Right hindlimb (tissue), 1 donor: ENCODE data around the gene DDI2.
"Not testable (repeated sequence)": the region's sequence is repeated elsewhere in the genome, so short reads cannot be mapped to it uniquely, and the experiment has no call there.

Source experiments
- DNase-seq: peaks from one replicate; pipeline ENCODE4 v3.0.0-alpha.2; 2018

DDI2 gene

DNA sequence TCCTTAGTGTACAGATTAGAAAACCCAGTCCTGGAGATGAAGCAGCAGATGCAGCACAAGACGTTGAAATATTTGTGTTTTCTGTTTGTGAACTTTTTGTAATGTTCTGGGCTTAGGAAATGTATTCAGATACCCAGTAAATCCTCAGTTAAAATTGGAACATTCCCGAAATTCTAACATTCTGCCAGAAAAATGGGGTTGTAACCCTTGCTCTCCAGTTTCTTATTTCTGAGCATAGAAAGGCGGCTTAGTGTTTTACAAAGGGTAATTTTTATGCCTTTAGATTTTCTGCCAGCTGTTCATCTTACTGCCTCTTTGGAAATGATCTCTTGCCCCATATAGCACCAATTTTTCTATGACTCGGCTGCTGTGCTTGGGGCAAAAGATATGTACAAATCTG is 20.6 kb downstream of the DDI2 start:
- DNase-seq = no peak

DNA sequence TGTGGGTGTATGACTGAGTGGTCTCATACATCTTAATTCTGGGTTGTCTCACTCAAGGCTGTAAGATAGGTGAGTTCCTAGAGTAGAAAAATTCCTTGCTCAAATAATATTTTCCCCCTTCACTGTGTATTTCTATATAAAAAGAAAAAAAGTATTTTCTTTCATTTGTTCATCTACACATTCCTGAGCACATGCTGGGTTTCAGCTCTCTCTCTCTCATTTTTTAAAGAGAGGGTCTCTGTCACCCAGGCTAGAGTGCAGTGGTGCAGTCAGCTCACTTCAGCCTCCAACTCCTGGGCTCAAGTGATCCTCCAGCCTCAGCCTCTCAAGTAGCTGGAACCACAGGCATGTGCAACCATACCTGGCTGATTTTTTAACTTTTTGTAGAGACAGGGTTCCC is 22.0 kb downstream of the DDI2 start:
- no peak for DNase-seq

DNA sequence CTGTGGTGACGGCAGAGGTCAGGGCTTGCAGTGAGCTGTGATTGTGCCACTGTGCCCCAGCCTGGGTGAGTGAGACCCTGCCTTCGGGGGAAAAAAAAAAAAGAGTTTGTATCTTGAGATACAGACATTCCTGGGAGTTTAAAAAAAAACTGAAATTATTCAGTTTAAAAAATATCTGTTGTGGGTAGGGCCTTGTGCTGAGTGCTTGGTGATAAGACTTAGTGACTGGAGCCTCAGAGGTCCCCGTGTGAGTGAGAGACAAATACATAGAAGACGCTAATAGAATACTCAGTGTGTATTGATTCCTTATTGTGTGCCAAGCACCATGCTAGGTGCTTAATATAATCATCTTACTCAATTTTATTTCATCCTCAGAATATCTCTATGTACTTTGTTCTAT is 22.7 kb downstream of the DDI2 start:
- DNase-seq = no peak

DNA sequence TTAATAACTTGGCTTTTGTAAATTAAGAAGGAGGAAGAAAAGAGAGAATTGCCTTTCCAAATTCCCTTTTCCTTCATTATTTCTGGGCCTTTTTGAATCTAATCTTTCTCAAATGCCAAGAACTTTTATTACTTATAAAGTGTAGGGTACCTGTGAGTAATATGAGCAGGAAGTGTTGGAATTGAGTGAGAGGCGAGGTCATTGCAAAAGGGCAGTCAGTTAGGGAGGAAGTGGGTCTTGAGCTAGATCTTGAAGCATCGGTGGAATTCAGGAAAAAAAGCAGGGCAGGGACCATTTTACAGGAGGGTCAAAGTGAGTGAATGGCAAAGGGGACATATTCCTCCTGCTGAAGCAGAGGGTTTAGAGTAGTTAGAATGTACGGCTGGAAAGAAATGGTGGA is 23.4 kb downstream of the DDI2 start:
- no peak for DNase-seq

DNA sequence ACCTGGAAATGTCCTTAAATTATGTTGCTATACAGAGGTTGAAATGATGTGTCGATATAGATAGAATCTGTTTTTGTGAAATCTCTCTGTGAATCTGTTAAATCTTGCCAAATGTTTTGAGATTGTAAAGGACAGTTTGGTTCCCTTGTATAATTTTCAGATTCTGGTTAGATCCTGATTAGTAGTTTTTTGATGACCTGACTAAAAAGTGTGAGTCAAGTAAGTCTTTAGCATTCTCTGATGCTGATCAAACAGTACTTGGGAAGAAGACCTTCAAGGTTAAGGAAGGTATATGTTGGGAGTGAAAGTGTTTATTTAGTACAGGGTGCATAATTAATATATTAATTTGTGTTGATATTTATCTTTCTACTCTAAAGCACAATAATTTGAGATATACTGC is 32.7 kb downstream of the DDI2 start:
- no peak for DNase-seq

DNA sequence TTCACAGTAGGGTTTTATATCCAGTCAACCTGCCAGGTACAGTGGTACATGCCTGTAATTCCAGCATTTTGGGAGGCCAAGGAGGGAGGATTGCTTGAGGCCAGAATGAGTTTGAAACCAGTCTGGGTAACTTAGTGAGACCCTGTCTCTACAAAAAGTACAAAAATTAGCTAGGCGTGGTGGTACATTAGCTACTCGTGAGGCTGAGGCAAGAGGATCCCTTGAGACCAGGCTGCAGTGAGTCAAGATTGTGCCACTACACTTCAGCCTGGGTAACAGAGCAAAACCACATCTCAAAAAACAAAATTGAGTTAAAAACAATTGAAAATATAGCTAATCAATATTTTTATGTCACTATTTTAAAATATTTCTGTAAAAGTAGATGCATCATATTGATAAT is 33.2 kb downstream of the DDI2 start:
- DNase-seq = no peak

DNA sequence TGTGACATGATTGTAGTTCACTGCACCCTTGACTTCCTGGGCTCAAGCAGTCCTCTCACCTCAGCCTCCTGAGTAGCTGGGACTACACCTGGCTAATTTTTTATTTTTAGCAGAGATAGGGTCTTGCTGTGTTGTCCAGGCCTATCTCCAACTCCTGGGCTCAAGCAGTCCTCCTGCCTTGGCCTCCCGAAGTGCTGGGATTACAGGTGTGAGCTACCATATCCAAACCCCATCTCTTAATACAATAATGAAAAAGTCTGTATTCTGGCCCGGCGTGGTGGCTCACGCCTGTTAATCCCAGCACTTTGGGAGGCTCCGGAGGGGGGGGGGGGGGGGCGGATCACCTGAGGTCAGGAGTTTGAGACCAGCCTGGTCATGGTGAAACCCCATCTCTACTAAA is 34.9 kb downstream of the DDI2 start:
- not testable (repeated sequence) for DNase-seq

DNA sequence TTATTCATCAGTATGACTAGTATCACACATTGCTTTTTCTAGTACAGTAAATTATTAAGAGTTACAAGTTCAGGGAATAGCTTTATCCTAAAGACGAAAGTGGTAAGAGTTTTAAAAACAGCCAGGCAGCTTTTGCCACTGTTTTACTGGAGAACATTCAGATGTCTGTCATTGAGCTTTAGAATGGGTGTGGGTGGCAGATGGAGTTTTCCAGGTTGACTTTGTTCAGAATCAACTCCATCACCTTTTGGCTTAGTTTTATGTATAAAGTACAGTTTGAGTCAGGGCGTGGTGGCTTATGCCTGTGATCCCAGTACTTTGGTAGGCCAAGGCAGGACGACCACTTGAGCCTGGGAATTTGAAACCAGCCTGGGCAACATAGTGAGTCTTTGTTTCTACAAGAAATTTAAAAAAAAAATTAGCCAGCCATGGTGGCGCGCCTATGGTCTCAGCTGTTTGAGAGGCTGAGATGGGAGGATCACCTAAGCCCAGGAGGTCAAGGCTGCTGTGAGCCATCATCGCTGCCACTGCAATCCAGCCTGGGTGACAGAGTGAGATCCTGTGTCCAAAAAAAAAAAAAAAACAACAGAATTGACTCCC is 36.9 kb downstream of the DDI2 start:
- DNase-seq = no peak

DNA sequence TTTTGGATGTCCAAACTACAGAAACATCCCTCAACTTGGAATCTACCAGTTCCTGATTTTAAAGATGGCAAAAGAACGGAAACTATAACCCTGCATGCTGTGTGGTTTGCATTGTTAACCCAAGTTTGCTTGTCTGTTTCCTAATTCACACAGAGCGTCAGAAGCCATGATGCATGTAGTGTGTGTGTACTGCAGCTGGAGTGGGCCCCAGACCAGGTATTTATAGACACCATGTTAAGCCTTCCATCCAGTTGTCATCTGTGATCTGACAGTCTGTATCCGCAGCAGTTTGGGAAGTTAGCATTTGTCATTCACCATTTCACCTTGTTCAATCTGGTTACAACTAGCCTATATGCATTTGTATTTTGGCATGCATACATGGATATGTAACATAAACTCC is 39.2 kb downstream of the DDI2 start:
- DNase-seq = no peak

DNA sequence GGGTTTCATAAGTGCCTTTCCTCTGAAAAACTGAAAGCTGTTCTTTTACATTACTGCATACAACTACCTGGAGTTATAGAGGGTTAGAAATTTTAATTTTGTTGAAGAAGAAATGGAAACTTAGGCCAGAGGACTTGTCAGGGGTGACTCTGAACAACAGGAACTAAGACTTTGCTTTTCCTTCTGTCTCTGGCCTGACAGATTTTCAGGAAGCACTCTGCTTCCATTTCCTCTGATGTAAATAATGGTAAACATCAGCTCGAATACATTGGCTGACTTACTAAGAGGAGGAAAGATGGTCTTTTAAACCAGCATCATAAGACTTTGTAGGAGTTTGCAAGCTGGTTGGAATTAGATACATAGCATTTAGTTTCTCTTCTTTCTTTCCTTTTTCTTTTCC is 39.8 kb downstream of the DDI2 start:
- DNase-seq = no peak

DNA sequence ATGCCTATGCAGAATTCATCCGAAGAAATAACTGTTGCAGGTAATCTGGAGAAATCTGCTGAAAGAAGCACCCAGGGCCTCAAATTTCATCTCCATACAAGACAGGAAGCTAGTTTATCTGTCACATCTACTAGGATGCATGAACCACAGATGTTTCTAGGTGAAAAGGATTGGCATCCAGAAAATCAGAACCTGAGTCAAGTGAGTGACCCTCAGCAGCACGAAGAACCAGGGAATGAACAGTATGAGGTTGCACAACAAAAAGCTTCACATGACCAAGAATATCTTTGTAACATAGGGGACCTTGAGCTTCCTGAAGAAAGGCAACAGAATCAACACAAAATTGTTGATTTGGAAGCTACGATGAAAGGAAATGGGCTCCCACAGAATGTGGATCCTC is 42.9 kb downstream of the DDI2 start:
- DNase-seq = no peak

DNA sequence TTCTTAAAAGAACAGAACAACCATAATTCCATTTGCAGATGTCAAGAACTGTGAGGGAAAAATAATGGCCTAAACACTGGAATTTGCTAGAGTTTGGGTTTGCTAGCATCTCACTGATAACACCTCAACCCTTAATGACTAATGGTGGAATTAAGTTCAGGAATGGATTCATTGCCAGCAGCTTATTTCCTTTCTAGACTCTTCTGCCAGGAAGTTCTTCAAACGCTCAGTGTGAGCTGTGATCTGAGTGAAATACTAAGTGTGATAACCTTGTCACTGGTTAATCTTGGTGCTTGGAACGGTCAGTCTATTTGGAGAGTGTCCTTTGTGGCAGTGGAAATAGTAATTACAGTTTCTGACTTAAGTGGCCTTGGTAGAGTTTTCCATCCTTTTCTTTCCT is 45.2 kb downstream of the DDI2 start:
- no peak for DNase-seq

DNA sequence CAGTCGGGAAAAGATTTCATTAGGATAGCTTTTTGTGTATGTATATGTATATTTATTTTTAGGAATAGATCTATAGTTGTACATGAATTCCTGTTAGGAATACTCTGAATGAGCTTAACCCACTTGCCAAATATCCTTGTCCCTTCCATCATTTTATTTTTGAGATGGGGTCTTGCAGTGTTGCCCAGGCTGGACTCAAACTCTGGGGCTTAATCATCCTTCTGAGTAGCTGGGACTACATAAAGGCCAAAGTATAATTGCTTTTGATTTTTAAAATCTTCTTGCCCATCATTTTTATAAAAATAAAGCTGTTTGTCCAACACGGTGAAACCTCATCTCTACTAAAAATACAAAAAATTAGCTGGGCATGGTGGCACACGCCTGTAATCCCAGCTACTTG is 46.7 kb downstream of the DDI2 start:
- DNase-seq = no peak

DNA sequence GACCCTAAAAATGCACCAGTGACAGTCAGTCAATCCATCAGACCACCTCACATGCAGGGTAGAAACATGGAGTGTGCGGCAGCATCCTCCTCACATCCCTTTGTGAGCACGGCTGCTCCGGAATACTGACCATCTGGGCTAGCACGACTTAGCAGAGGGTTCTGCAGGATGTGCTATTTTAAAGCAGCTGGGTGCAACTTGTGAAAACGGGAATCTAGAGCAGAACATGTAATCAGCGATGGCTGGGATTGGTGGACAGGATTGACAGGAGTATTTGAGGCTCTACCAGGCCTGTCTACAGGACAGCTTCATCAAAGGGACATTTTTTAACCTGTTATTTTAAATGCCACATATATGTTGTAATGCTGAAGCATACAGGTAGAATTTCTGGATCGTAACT is 50.1 kb downstream of the DDI2 start:
- DNase-seq = no peak

DNA sequence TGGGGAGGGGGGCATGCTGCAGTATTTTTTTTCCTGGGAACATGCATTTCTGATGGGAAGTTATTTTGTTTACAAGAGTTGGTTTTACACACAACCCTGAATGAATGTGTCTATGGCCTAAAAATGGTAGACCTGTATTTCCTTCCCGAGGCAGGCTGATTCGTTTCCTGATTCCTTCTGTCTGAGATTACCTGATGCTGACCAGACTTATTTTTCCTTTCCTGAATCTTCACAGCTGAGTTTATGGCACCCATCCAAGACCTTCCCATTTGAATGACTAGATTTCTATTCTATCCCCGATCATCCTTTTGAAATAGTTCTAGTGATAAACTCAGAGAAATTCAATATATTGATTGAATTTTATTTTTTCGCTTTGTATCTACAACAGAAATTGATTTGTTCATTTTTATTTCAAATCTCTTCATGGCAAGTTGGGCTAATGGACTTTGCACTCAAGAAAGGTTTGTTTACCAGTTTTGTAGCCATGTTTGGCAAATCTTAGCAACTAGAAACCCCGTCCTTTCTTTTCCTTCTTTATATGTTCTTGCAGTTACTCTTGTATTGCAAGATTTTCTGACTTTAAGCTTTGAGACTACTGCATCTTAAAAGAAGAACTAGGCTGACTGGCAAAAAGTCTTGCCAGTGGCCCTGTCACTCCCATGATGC is 51.0 kb downstream of the DDI2 start:
- no peak for DNase-seq

DNA sequence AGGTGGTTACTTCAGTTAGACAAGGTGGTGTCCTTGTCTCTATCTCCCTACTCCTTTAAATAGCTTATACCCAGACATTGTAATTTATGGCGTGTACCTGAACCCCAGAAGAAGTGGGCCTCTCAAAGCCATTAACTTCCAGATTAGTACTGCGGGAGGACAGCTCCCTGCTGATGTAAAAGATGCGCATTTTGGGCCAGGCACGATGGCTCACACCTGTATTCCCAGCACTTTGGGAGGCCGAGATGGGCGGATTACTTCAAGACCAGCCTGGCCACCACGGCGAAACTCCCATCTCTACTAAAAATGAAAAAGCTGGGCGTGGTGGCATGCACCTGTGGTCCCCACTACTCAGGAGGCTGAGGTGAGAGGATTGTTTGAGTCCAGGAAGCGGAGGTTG is 51.8 kb downstream of the DDI2 start:
- DNase-seq = no peak

DNA sequence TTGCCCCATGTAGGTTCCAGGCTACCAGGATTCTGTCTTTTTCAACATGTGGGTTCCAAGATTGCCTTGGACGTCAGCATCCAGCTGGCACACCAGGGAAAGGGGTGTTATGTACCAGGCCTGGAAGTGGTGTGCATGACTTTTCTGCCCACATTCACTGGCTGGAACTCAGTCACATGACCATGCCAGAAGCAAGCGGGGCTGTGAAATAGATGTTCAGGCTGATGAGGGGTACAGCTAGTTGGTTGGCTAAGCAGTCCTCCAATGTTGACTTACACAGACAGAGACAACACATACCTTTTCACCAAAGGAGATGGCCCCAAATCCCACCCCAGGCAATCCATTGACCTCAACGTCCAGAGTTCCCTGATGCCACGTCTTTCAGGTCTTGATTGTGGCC is 52.6 kb downstream of the DDI2 start:
- no peak for DNase-seq

DNA sequence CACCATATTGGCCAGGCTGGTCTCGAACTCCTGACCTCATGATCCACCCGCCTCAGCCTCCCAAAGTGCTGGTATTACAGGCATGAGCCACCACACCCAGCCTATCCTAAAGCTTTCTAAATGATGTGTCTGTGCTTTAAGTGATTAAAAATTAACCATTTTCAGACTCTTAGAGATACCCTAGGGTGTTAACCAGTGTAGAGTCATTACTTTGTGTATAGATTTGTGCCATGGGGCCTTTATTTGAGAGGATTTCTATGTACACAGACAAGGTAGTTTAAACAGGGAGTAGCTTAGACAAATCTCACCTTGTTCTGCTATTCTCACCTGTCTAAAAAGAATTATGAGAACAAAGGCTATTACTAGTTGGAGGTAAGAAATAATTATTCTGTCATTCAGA is 54.2 kb downstream of the DDI2 start:
- DNase-seq = no peak

DNA sequence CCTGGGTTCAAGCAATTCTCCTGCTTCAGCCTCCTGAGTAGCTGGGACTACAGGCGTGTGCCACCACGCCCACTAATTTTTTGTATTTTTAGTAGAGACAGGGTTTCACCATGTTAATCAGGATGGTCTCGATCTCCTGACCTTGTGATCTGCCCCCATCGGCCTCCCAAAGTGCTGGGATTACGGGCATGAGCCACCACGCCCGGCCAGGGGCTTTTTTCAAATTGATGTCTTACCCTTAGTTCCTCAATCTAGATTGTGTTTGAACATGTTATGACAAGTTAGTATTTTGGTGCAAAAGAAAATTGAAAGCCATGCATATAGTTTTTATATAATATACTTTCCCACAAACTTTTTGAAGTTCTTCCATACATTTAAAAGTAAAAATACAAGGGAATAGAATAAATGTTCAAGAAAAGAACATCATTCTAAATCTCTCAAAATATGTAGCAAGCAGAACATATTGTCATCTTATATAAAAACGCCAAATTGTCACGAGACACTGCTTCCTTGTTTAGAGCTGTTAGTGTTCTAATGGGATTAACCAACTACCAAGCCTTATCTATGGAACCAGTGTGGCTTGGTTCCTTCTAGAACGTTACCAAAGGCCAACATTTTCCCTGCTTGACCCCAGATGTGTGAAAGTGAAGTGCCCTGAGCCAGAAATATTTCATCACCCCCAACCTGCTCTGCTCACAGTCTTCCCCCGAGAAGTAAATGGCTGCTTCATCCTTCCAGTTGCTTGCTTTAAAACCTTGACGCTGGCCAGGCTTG is 57.3 kb downstream of the DDI2 start:
- no peak for DNase-seq

DNA sequence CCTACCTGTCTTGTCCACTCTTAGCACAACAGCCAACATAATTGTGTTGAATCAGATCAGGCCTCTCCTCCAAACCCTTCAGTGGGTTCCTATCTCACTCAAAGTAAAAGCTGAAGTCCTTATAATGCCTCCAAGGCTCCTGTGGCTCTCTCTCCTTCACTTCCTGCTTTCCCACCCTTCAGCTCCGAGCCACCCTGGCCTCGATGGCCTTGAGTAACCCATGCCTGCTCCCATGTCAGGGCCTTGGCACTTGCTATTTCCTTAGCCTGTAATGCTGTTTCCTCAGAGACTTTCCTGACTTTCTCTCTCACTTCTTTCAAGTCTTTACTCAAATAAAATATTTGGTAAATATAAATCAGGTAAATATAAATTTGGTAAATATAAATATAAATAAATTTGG is 58.8 kb downstream of the DDI2 start:
- no peak for DNase-seq

DNA sequence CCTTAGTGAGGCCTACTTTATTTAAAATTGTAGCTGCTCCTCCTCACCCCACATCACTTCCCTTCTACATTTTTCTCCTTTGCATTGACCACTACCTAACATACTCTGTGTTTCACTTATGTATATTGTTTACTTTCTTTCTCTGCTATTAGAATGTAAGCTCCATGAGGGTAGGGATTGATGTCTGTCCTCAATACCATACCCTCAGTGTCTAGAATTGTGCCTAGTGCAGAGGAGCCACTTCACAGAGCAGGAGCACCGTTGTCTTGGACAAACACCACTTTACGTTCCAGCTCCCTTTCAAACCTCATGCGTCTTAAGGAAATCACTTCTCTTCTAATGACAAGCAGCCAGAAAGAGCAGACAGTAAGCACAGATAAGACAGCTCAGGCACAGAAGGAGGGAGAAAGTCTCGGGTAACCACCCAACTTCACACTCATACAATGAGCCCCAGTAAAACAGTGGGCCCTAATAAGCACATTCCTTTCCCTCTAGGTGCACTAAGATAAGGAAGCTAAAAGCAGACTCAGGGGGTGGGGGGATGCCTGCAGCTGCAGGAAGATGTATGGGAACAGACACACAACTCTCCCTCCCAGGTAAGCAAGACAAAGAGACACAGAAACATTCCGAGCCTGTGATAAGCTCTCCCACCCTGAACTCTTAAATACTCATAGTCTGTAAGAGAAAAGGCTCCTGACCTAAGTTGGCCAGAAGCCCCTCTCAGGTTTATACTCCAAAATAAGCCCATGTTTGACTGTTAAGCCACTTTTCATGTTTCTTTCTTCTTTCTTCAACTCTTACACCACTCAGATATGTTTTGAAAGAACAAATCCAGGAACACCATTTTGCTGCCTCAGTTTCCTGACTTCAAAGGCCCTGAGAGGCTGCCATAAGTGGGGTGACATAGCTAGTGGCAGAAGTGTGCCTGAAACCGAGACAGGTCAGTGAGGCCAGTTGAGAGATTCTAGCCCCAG is 59.7 kb downstream of the DDI2 start:
- DNase-seq = no peak

DNA sequence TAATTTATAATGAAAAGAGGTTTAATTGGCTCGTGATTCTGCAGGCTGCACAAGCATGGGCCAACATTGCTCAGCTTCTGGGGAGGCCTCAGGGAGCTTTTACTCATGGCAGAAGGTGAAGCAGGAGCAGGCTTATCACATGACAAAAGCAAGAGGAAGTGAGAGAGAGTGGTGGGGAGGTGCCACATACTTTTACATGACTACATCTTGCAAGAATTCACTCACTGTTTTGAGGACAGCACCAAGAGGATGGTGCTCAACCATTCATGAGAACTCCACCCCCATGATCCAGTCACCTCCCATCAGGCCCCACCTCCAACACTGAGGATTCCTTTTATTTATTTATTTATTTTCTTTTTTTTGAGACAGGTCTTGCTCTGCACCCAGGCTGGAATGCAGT is 61.3 kb downstream of the DDI2 start:
- no peak for DNase-seq

DNA sequence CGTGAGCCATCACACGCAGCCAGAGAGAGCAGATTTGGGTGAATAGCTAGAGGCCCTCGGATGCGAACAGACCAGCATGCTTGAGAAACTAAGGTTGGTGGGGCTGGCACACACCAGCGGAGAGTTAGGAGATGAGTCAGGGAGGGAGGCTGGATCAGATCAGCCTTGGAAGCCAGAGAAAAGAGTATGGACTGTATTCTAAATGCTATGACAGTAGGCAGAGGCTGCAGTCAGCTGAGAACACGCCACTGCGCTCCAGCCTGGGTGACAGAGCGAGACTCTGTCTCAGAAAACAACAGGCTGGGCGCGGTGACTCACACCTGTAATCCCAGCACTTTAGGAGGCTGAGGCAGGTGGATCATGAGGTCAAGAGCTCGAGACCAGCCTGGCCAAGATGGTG is 62.9 kb downstream of the DDI2 start:
- DNase-seq = no peak
